ENCODE measurements around the gene SKIC3. TPM values are rescaled to one million over a fixed set of nuclear protein-coding genes. Genes with fewer than 3 reads are reported as not detected.

Gene SKIC3
- total RNA-seq, 1 experiment from 2014 or later = 78.4 TPM

DNA sequence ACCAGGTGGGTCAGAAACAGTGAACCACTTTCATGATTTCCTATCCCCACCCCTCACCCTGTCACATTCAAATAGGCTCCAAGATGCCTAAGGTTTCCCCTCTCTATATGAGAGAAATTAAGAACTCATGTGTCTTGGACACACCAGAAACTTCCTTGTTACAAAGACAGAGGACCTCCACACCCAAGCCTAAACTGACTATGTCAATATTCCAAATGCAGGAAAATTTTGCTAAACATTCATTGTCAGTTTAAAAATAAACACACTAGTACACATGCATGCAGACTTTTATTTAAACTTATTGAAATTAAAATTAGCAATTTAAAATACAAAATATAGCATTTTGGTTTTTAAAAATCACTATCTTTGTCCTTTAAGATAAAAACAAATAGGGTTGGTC lies 26.2 kb downstream of the SKIC3 start:
- TF ChIP-seq, protein P1, sequence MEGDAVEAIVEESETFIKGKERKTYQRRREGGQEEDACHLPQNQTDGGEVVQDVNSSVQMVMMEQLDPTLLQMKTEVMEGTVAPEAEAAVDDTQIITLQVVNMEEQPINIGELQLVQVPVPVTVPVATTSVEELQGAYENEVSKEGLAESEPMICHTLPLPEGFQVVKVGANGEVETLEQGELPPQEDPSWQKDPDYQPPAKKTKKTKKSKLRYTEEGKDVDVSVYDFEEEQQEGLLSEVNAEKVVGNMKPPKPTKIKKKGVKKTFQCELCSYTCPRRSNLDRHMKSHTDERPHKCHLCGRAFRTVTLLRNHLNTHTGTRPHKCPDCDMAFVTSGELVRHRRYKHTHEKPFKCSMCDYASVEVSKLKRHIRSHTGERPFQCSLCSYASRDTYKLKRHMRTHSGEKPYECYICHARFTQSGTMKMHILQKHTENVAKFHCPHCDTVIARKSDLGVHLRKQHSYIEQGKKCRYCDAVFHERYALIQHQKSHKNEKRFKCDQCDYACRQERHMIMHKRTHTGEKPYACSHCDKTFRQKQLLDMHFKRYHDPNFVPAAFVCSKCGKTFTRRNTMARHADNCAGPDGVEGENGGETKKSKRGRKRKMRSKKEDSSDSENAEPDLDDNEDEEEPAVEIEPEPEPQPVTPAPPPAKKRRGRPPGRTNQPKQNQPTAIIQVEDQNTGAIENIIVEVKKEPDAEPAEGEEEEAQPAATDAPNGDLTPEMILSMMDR (IDR thresholded peaks at IDR 0.05; ENCODE audit: insufficient read depth in 1 of 2, low read depth in 1 of 2, low read length in 1 of 2, severe bottlenecking in 1 of 2, unreplicated experiment in 1 of 2) = no peak
- no TSS peak for BruUV-seq (replicated peaks)
- intact Hi-C loops (cut with micrococcal nuclease; ENCODE audit: unreplicated experiment) = no loop called here
- Mint-ChIP-seq H3K27me3 (ENCODE audit: insufficient read depth, unreplicated experiment) (no peaks in the 10 kb centered on the region), H3K9me3 (ENCODE audit: unreplicated experiment) (no peaks in the 10 kb centered on the region), H3K27ac (ENCODE audit: unreplicated experiment) (no peak overlapping the region), H3K36me3 (ENCODE audit: insufficient read depth, unreplicated experiment) (peaks cover 30% of the 10 kb centered on the region), H3K4me1 (ENCODE audit: low read depth, unreplicated experiment) (no peaks in the 10 kb centered on the region), H3K4me3 (ENCODE audit: unreplicated experiment) (no peak overlapping the region)
- Histone ChIP-seq H3K4me3 (ENCODE audit: low read depth, low read length) (no peak overlapping the region), H3K36me3 (ENCODE audit: control insufficient read depth, insufficient read depth, low read length) (no peaks in the 10 kb centered on the region; the same call in 1 of the 2 replicates), H3K27me3 (replicated peaks; ENCODE audit: control insufficient read depth, insufficient read depth, low read length) (no peaks in the 10 kb centered on the region), H3K9me3 (no peaks in the 10 kb centered on the region), H3K4me1 (0 out of 2 replicates have a peak, but pooled peaks cover 4% of the 10 kb centered on the region)
- DNase-seq = no peak
- POLR2A ChIA-PET = no interaction called here
- CTCF ChIA-PET = no interaction called here

GRCh38 chr5:95526871-95527270 lies 27.9 kb downstream of the SKIC3 start:
- intact Hi-C loops (cut with micrococcal nuclease; ENCODE audit: unreplicated experiment) = no loop called here
- no peak overlapping the region for H3K4me3 Mint-ChIP-seq (ENCODE audit: unreplicated experiment)
- Histone ChIP-seq H3K9me3 (no peaks in the 10 kb centered on the region), H3K4me1 (0 out of 2 replicates have a peak, but pooled peaks cover 4% of the 10 kb centered on the region), H3K36me3 (ENCODE audit: control insufficient read depth, insufficient read depth, low read length) (no peaks in the 10 kb centered on the region; the same call in 1 of the 2 replicates), H3K27me3 (replicated peaks; ENCODE audit: control insufficient read depth, insufficient read depth, low read length) (no peaks in the 10 kb centered on the region), H3K4me3 (ENCODE audit: low read depth, low read length) (no peak overlapping the region)
- CTCF ChIA-PET = no interaction called here
- TF ChIP-seq, protein P1 (IDR thresholded peaks at IDR 0.05; ENCODE audit: insufficient read depth in 1 of 2, low read depth in 1 of 2, low read length in 1 of 2, severe bottlenecking in 1 of 2, unreplicated experiment in 1 of 2) = no peak
- DNase-seq = no peak
- no peaks in the 10 kb centered on the region for H3K4me1 Mint-ChIP-seq (ENCODE audit: low read depth, unreplicated experiment)
- no peaks in the 10 kb centered on the region for H3K27me3 Mint-ChIP-seq (ENCODE audit: insufficient read depth, unreplicated experiment)
- no peak overlapping the region for H3K27ac Mint-ChIP-seq (ENCODE audit: unreplicated experiment)
- POLR2A ChIA-PET = no interaction called here
- H3K9me3 Mint-ChIP-seq (ENCODE audit: unreplicated experiment) = no peaks in the 10 kb centered on the region
- no TSS peak for BruUV-seq (replicated peaks)
- H3K36me3 Mint-ChIP-seq (ENCODE audit: insufficient read depth, unreplicated experiment) = peaks cover 37% of the 10 kb centered on the region

DNA sequence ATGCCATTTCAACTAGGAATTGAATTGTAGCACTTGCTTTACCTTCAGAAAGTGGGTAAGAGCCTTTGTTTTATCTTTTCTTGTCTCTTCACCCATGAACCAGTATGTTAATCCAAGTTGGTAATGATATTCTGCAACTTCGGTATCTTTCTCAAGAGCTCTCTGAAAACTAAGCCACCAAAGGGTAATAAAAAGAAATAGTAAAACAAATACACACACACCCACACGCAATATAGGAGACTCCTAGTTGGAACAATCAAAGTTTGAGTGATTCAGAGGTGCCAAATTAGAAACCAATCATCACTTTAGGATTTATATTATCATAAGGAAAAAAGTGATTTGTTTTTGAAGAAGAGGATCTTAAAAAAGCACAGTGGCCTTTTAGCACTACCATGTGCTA lies 30.4 kb downstream of the SKIC3 start:
- H3K27me3 ChIP-seq (replicated peaks; ENCODE audit: control insufficient read depth, insufficient read depth, low read length) = no peaks in the 10 kb centered on the region
- no peaks in the 10 kb centered on the region; the same call in none of the 2 replicates for H3K36me3 ChIP-seq (ENCODE audit: control insufficient read depth, insufficient read depth, low read length)
- no peak overlapping the region for H3K27ac Mint-ChIP-seq (ENCODE audit: unreplicated experiment)
- H3K9me3 ChIP-seq = no peaks in the 10 kb centered on the region
- no peaks in the 10 kb centered on the region for H3K4me1 ChIP-seq
- ChIA-PET POLR2A (no interaction called here), CTCF (no interaction called here)
- intact Hi-C loops (cut with micrococcal nuclease; ENCODE audit: unreplicated experiment) = no loop called here
- H3K27me3 Mint-ChIP-seq (ENCODE audit: insufficient read depth, unreplicated experiment) = no peaks in the 10 kb centered on the region
- TF ChIP-seq, protein P1 (IDR thresholded peaks at IDR 0.05; ENCODE audit: insufficient read depth in 1 of 2, low read depth in 1 of 2, low read length in 1 of 2, severe bottlenecking in 1 of 2, unreplicated experiment in 1 of 2) = no peak
- DNase-seq = no peak
- no peak overlapping the region for H3K4me3 ChIP-seq (ENCODE audit: low read depth, low read length)
- H3K4me1 Mint-ChIP-seq (ENCODE audit: low read depth, unreplicated experiment) = no peaks in the 10 kb centered on the region
- H3K9me3 Mint-ChIP-seq (ENCODE audit: unreplicated experiment) = no peaks in the 10 kb centered on the region
- no peak overlapping the region for H3K4me3 Mint-ChIP-seq (ENCODE audit: unreplicated experiment)
- BruUV-seq (replicated peaks) = no TSS peak
- H3K36me3 Mint-ChIP-seq (ENCODE audit: insufficient read depth, unreplicated experiment) = peaks cover 51% of the 10 kb centered on the region

All from Caco-2 (cell line).